ENCODE data around the gene ESCO1. TPM values are rescaled to one million over a fixed set of nuclear protein-coding genes. Genes with fewer than 3 reads are reported as not detected.

The ESCO1 gene
- total and polyA plus RNA-seq, 2 of the 13 experiments (the other 11 are each of a cell fraction or from before 2014, with no cell fraction given) = 6.3 to 19.4 TPM

DNA sequence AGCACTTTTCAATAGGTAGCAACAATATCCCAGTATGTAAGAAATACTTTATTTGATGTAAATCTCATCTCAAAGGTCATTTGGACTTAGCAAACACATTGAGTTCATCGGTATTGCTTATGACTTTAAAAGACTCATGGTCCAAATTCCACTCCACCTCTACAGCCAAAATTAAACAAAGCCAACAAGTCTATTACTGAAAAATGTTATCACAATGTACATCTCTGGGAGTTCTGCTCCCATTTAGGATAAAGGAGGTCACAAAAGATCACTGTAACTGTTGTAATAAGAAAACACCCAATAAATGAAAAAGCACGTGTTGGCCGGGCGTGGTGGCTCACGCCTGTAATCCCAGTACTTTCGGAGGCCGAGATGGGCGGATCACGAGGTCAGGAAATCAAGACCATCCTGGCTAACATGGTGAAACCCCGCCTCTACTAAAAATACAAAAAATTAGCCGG, 50.0 kb downstream of the ESCO1 start (continued):
- TF ChIP-seq EHMT2 (IDR thresholded peaks at IDR 0.05; ENCODE audit: borderline replicate concordance, low read depth, low read length) (peak; percentile 67; the same call in 1 of the 2 replicates), RCOR2 (CRISPR knock-in tag; IDR thresholded peaks at IDR 0.05) (peak; percentile 85), ATF7 (IDR thresholded peaks at IDR 0.05) (no peak), ATF7 (CRISPR knock-in tag; IDR thresholded peaks at IDR 0.05) (no peak), ZNF768 (CRISPR knock-in tag; IDR thresholded peaks at IDR 0.05) (no peak), POLR2AphosphoS5 (IDR thresholded peaks at IDR 0.05; ENCODE audit: low read depth, low read length) (no peak), ZUFSP (CRISPR knock-in tag; IDR thresholded peaks at IDR 0.05; ENCODE audit: borderline replicate concordance) (no peak), NRL (CRISPR knock-in tag; IDR thresholded peaks at IDR 0.05; ENCODE audit: borderline replicate concordance) (no peak), EP300 (IDR thresholded peaks at IDR 0.05; ENCODE audit: low read depth in 2 of 2, low read length in 2 of 2) (peak; percentile 56 to 87; a peak in 3 of 4 replicates), EP300 (CRISPR knock-in tag; IDR thresholded peaks at IDR 0.05; ENCODE audit: borderline replicate concordance) (peak; percentile 71; the same call in 1 of the 2 replicates), HES4 (CRISPR knock-in tag; IDR thresholded peaks at IDR 0.05; ENCODE audit: borderline replicate concordance) (no peak), ZNF780A (CRISPR knock-in tag; IDR thresholded peaks at IDR 0.05) (no peak), ZNF792 (CRISPR knock-in tag; IDR thresholded peaks at IDR 0.05) (0 out of 2 replicates have a peak, but pooled peaks have one; percentile 38), SMC3 (IDR thresholded peaks at IDR 0.05; ENCODE audit: low read length) (no peak), NCOA1 (CRISPR knock-in tag; IDR thresholded peaks at IDR 0.05) (no peak)
- TF ChIP-seq, protein P1, sequence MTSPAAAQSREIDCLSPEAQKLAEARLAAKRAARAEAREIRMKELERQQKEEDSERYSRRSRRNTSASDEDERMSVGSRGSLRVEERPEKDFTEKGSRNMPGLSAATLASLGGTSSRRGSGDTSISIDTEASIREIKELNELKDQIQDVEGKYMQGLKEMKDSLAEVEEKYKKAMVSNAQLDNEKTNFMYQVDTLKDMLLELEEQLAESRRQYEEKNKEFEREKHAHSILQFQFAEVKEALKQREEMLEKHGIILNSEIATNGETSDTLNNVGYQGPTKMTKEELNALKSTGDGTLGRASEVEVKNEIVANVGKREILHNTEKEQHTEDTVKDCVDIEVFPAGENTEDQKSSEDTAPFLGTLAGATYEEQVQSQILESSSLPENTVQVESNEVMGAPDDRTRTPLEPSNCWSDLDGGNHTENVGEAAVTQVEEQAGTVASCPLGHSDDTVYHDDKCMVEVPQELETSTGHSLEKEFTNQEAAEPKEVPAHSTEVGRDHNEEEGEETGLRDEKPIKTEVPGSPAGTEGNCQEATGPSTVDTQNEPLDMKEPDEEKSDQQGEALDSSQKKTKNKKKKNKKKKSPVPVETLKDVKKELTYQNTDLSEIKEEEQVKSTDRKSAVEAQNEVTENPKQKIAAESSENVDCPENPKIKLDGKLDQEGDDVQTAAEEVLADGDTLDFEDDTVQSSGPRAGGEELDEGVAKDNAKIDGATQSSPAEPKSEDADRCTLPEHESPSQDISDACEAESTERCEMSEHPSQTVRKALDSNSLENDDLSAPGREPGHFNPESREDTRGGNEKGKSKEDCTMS (CRISPR knock-in tag; conservative IDR thresholded peaks at IDR 0.05) = no peak
- TF ChIP-seq, protein P2, sequence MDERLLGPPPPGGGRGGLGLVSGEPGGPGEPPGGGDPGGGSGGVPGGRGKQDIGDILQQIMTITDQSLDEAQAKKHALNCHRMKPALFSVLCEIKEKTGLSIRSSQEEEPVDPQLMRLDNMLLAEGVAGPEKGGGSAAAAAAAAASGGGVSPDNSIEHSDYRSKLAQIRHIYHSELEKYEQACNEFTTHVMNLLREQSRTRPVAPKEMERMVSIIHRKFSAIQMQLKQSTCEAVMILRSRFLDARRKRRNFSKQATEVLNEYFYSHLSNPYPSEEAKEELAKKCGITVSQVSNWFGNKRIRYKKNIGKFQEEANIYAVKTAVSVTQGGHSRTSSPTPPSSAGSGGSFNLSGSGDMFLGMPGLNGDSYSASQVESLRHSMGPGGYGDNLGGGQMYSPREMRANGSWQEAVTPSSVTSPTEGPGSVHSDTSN (CRISPR knock-in tag; IDR thresholded peaks at IDR 0.05) = no peak
- TF ChIP-seq, protein P3, sequence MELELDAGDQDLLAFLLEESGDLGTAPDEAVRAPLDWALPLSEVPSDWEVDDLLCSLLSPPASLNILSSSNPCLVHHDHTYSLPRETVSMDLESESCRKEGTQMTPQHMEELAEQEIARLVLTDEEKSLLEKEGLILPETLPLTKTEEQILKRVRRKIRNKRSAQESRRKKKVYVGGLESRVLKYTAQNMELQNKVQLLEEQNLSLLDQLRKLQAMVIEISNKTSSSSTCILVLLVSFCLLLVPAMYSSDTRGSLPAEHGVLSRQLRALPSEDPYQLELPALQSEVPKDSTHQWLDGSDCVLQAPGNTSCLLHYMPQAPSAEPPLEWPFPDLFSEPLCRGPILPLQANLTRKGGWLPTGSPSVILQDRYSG (CRISPR knock-in tag; IDR thresholded peaks at IDR 0.05) = no peak
- TF ChIP-seq, protein P4, sequence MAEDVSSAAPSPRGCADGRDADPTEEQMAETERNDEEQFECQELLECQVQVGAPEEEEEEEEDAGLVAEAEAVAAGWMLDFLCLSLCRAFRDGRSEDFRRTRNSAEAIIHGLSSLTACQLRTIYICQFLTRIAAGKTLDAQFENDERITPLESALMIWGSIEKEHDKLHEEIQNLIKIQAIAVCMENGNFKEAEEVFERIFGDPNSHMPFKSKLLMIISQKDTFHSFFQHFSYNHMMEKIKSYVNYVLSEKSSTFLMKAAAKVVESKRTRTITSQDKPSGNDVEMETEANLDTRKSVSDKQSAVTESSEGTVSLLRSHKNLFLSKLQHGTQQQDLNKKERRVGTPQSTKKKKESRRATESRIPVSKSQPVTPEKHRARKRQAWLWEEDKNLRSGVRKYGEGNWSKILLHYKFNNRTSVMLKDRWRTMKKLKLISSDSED (CRISPR knock-in tag; IDR thresholded peaks at IDR 0.05) = no peak
- TF ChIP-seq, protein P5, sequence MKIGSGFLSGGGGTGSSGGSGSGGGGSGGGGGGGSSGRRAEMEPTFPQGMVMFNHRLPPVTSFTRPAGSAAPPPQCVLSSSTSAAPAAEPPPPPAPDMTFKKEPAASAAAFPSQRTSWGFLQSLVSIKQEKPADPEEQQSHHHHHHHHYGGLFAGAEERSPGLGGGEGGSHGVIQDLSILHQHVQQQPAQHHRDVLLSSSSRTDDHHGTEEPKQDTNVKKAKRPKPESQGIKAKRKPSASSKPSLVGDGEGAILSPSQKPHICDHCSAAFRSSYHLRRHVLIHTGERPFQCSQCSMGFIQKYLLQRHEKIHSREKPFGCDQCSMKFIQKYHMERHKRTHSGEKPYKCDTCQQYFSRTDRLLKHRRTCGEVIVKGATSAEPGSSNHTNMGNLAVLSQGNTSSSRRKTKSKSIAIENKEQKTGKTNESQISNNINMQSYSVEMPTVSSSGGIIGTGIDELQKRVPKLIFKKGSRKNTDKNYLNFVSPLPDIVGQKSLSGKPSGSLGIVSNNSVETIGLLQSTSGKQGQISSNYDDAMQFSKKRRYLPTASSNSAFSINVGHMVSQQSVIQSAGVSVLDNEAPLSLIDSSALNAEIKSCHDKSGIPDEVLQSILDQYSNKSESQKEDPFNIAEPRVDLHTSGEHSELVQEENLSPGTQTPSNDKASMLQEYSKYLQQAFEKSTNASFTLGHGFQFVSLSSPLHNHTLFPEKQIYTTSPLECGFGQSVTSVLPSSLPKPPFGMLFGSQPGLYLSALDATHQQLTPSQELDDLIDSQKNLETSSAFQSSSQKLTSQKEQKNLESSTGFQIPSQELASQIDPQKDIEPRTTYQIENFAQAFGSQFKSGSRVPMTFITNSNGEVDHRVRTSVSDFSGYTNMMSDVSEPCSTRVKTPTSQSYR (CRISPR knock-in tag; IDR thresholded peaks at IDR 0.05; ENCODE audit: borderline replicate concordance) = peak; percentile 34; the same call in 1 of the 2 replicates
